Anterior cingulate cortex (tissue), 58 donors: ENCODE data around the gene FBXO7.

Experiments
- DNase-seq, 58 donors: peaks; one replicate each; lab custom pipeline; 2025; lab: John Stamatoyannopoulos, UW

The FBXO7 gene

GRCh38 chr22:32546935-32547334 lies 72.3 kb downstream of the FBXO7 start:
- DNase-seq = no peak

- DNase-seq = no peak
These were observed 73.4 kb downstream of the FBXO7 start for GRCh38 chr22:32548039-32548438.
